Measurements from ENCODE around the gene SIAH2. TPM values are rescaled to one million over a fixed set of nuclear protein-coding genes. Genes with fewer than 3 reads are reported as not detected.
A peak's percentile ranks its signal among the peaks of the same experiment; 100 is the strongest.

Gene SIAH2
- total RNA-seq, 4 donors from 2014 or later, result 21.4 to 42.6 (median 32.9) TPM

- H3K27me3 ChIP-seq, result no peaks in the 10 kb centered on the region
- H3K9me3 ChIP-seq, result no peaks in the 10 kb centered on the region
- peaks cover 0 to 4% (median 0%) of the 10 kb centered on the region in 3 donors for H3K36me3 ChIP-seq
- peak overlapping the region; percentile 3 to 100 (median 66) for H3K27ac ChIP-seq
- H3K4me1 ChIP-seq, result peaks cover 0 to 49% (median 4%) of the 10 kb centered on the region in 4 donors
- TF ChIP-seq POLR2A (IDR thresholded peaks at IDR 0.05) (no peak), CTCF (IDR thresholded peaks at IDR 0.05) (no peak)
- no peak for DNase-seq
- H3K4me3 ChIP-seq, result peak overlapping the region; percentile 73 to 94 (median 80)
Measured at GRCh38 chr3:150759947-150760346, 3.0 kb downstream of the SIAH2 start.

- Histone ChIP-seq H3K27ac (no peak overlapping the region), H3K9me3 (no peaks in the 10 kb centered on the region), H3K36me3 (peaks cover 0 to 4% (median 0%) of the 10 kb centered on the region in 3 donors), H3K27me3 (no peaks in the 10 kb centered on the region), H3K4me3 (no peak overlapping the region), H3K4me1 (peaks cover 0 to 45% (median 4%) of the 10 kb centered on the region in 4 donors)
- DNase-seq, result no peak
- TF ChIP-seq CTCF (IDR thresholded peaks at IDR 0.05) (no peak), POLR2A (IDR thresholded peaks at IDR 0.05) (no peak)
Measured at GRCh38 chr3:150759319-150759718, 3.6 kb downstream of the SIAH2 start.

GRCh38 chr3:150757768-150758167, 5.2 kb downstream of the SIAH2 start:
- H3K9me3 ChIP-seq, result no peaks in the 10 kb centered on the region
- no peak for DNase-seq
- no peak overlapping the region for H3K27ac ChIP-seq
- H3K36me3 ChIP-seq, result peaks cover 0 to 4% (median 0%) of the 10 kb centered on the region in 3 donors
- H3K27me3 ChIP-seq, result no peaks in the 10 kb centered on the region
- H3K4me1 ChIP-seq, result peaks cover 0 to 46% (median 4%) of the 10 kb centered on the region in 4 donors
- no peak overlapping the region for H3K4me3 ChIP-seq
- no peak for TF ChIP-seq POLR2A (IDR thresholded peaks at IDR 0.05)
- TF ChIP-seq CTCF (IDR thresholded peaks at IDR 0.05), result no peak

GRCh38 chr3:150757364-150757763, 5.6 kb downstream of the SIAH2 start:
- DNase-seq, result no peak
- H3K4me1 ChIP-seq, result peaks cover 0 to 50% (median 4%) of the 10 kb centered on the region in 4 donors
- H3K4me3 ChIP-seq, result no peak overlapping the region
- H3K9me3 ChIP-seq, result no peaks in the 10 kb centered on the region
- no peaks in the 10 kb centered on the region for H3K27me3 ChIP-seq
- H3K27ac ChIP-seq, result no peak overlapping the region
- H3K36me3 ChIP-seq, result peaks cover 0 to 4% (median 0%) of the 10 kb centered on the region in 3 donors
- TF ChIP-seq CTCF (IDR thresholded peaks at IDR 0.05) (no peak), POLR2A (IDR thresholded peaks at IDR 0.05) (no peak)

GRCh38 chr3:150756491-150757059, 6.4 kb downstream of the SIAH2 start:
- DNase-seq, result no peak
- Histone ChIP-seq H3K36me3 (peaks cover 0 to 4% (median 0%) of the 10 kb centered on the region in 3 donors), H3K27ac (no peak overlapping the region), H3K9me3 (no peaks in the 10 kb centered on the region), H3K27me3 (no peaks in the 10 kb centered on the region), H3K4me3 (no peak overlapping the region), H3K4me1 (peaks cover 0 to 58% (median 4%) of the 10 kb centered on the region in 4 donors)
- TF ChIP-seq CTCF (IDR thresholded peaks at IDR 0.05) (no peak), POLR2A (IDR thresholded peaks at IDR 0.05) (no peak)

All from Peyer's patch (tissue), 4 donors.